ENCODE results near the gene NID2. TPM values are rescaled to one million over a fixed set of nuclear protein-coding genes. Genes with fewer than 3 reads are reported as not detected.

The NID2 gene
- total and polyA plus RNA-seq, 12 donors, result 7.2 to 61.3 (median 33.0) TPM

DNA sequence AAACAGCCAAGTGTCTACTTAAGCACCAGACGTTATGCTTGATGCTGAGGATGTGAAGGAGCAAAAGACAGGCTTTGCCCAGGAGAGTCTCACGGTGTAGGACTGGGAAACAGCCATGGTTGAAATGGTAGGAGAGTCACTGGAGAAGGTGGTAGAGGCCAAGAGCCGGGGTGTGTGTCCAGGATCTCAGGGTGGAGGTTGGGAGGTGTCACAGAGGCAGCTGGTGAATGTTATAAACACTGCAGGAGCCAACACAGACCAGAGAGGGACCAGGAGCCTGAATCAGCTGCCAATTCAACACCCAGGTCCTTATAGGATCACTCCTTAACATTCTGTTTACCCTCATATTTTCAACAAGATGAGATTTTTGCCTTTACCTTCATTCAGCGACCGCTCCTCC, 7.5 kb downstream of the NID2 start:
- intact Hi-C loops (cut with DNase I), result no loop called here
- DNase-seq, result no peak
- Histone ChIP-seq H3K9me3 (replicated peaks in 1 of 3) (no peaks in the 10 kb centered on the region), H3K27me3 (no peaks in the 10 kb centered on the region), H3K36me3 (replicated peaks in 1 of 2) (no peaks in the 10 kb centered on the region), H3K27ac (no peak overlapping the region), H3K4me3 (no peak overlapping the region), H3K4me1 (replicated peaks in 1 of 2) (peaks cover 0 to 6% of the 10 kb centered on the region in 2 donors)
- no peak for TF ChIP-seq POLR2A (IDR thresholded peaks at IDR 0.05)
- TF ChIP-seq, protein P1, sequence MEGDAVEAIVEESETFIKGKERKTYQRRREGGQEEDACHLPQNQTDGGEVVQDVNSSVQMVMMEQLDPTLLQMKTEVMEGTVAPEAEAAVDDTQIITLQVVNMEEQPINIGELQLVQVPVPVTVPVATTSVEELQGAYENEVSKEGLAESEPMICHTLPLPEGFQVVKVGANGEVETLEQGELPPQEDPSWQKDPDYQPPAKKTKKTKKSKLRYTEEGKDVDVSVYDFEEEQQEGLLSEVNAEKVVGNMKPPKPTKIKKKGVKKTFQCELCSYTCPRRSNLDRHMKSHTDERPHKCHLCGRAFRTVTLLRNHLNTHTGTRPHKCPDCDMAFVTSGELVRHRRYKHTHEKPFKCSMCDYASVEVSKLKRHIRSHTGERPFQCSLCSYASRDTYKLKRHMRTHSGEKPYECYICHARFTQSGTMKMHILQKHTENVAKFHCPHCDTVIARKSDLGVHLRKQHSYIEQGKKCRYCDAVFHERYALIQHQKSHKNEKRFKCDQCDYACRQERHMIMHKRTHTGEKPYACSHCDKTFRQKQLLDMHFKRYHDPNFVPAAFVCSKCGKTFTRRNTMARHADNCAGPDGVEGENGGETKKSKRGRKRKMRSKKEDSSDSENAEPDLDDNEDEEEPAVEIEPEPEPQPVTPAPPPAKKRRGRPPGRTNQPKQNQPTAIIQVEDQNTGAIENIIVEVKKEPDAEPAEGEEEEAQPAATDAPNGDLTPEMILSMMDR (IDR thresholded peaks at IDR 0.05), result no peak
- 75 to 78% (median 76%) methylated on average over 5 of the region's 5 CpGs for WGBS, 4 donors

DNA sequence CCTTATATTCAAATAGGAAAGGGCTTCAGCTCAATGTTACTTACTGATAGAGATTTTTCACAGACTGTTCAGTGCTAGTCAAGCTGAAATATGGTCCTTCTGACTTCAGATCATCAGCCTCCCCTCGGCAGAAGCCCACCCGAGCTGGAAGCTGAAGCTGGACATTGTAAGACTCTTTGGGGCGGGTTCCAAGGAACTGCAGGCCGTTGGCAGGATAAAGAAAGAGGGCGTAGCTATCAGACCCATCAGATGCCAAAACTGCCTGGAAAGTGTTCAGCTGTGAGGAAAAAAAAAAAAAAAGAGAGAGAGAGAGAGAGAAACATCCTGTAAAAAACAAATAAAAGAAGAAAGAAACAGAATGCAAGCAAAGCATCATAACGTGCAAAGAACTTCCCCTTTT, 8.8 kb downstream of the NID2 start:
- WGBS, 4 donors, result 29 to 51% (median 41%) methylated on average over 6 of the region's 6 CpGs
- Histone ChIP-seq H3K4me3 (no peak overlapping the region), H3K27ac (no peak overlapping the region), H3K27me3 (no peaks in the 10 kb centered on the region), H3K4me1 (replicated peaks in 1 of 2) (peaks cover 0 to 6% of the 10 kb centered on the region in 2 donors), H3K9me3 (replicated peaks in 1 of 3) (no peaks in the 10 kb centered on the region), H3K36me3 (replicated peaks in 1 of 2) (no peaks in the 10 kb centered on the region)
- DNase-seq, result no peak
- no peak for TF ChIP-seq POLR2A (IDR thresholded peaks at IDR 0.05)
- TF ChIP-seq, protein P1 (IDR thresholded peaks at IDR 0.05), result no peak
- intact Hi-C loops (cut with DNase I), result no loop called here

DNA sequence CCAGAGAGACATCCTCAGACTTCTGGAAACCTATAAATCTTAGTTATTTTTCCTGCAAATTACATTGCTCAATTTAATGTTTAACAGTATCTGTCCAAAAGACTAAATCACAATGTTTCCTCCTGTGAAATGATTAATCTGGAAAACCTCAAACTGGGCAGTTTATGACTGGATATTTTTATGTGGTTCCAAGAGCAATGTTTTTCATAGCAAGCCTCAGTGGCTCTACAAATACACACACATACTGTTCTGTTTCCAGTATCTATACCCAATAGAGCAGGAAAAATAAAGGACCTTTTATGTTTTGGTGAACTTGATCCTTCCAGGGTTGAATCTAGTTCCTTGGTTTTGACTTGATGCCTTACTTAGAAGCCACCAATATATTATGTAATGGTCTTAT, 9.2 kb downstream of the NID2 start:
- Histone ChIP-seq H3K27me3 (no peaks in the 10 kb centered on the region), H3K36me3 (replicated peaks in 1 of 2) (no peaks in the 10 kb centered on the region), H3K4me1 (replicated peaks in 1 of 2) (peaks cover 0 to 6% of the 10 kb centered on the region in 2 donors), H3K9me3 (replicated peaks in 1 of 3) (no peaks in the 10 kb centered on the region), H3K27ac (no peak overlapping the region), H3K4me3 (no peak overlapping the region)
- DNase-seq, result no peak
- no peak for TF ChIP-seq POLR2A (IDR thresholded peaks at IDR 0.05)
- TF ChIP-seq, protein P1 (IDR thresholded peaks at IDR 0.05), result no peak
- intact Hi-C loops (cut with DNase I), result no loop called here

DNA sequence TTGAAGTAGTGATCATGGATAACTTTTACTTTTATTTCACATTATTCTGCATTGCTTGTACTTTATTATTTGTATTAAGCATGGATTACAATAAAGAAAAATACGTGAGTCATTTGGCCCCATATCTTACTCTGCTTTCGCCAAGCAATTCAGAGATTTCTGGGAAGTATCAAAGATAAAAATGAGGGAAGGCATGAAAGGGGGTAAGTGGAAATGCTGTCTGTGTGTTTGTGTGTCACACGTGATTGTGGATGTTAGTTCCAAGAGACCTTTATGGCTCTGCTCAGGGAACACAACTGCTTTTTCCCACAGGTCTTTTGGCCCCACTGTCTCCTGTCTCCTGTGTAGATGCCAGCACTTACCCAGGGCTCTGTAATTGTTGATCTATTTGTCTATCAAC, 10.5 kb downstream of the NID2 start:
- Histone ChIP-seq H3K27ac (no peak overlapping the region), H3K4me1 (replicated peaks in 1 of 2) (peaks cover 0 to 6% of the 10 kb centered on the region in 2 donors), H3K9me3 (replicated peaks in 1 of 3) (no peaks in the 10 kb centered on the region), H3K36me3 (replicated peaks in 1 of 2) (no peaks in the 10 kb centered on the region), H3K4me3 (no peak overlapping the region), H3K27me3 (no peaks in the 10 kb centered on the region)
- TF ChIP-seq, protein P1 (IDR thresholded peaks at IDR 0.05), result no peak
- TF ChIP-seq POLR2A (IDR thresholded peaks at IDR 0.05), result no peak
- no peak for DNase-seq
- intact Hi-C loops (cut with DNase I), result no loop called here
- 75 to 81% (median 80%) methylated on average over 3 of the region's 3 CpGs for WGBS, 4 donors

All from adrenal gland (tissue), 12 donors.